ENCODE measurements around the gene MAP3K19.
A peak's percentile ranks its signal among the peaks of the same experiment; 100 is the strongest.

The MAP3K19 gene

GRCh38 chr2:134946073-134946472, 101.2 kb downstream of the MAP3K19 start:
- no peak overlapping the region for H3K4me3 ChIP-seq
- H3K27ac ChIP-seq: no peak overlapping the region

- Histone ChIP-seq H3K4me3 (no peak overlapping the region), H3K27ac (no peak overlapping the region)
Observed at GRCh38 chr2:134944975-134945374, 102.3 kb downstream of the MAP3K19 start.

- Histone ChIP-seq H3K4me3 (no peak overlapping the region), H3K27ac (no peak overlapping the region)
Observed at GRCh38 chr2:134943540-134943939, 103.7 kb downstream of the MAP3K19 start.

GRCh38 chr2:134936691-134937090, 110.6 kb downstream of the MAP3K19 start:
- Histone ChIP-seq H3K27ac (no peak overlapping the region), H3K4me3 (no peak overlapping the region)

- no peak overlapping the region for H3K4me3 ChIP-seq
- H3K27ac ChIP-seq: no peak overlapping the region
Observed at GRCh38 chr2:134934641-134935040, 112.6 kb downstream of the MAP3K19 start.

- Histone ChIP-seq H3K27ac (no peak overlapping the region), H3K4me3 (no peak overlapping the region)
Observed at GRCh38 chr2:134934150-134934549, 113.1 kb downstream of the MAP3K19 start.

- Histone ChIP-seq H3K4me3 (no peak overlapping the region), H3K27ac (no peak overlapping the region)
Observed at GRCh38 chr2:134933732-134934131, 113.5 kb downstream of the MAP3K19 start.

GRCh38 chr2:134932864-134933526, 114.3 kb downstream of the MAP3K19 start:
- no peak overlapping the region for H3K4me3 ChIP-seq

GRCh38 chr2:134927195-134927594, 120.1 kb downstream of the MAP3K19 start:
- H3K27ac ChIP-seq: no peak overlapping the region

More at GRCh38 chr2:134932864-134933526, 114.3 kb downstream of the MAP3K19 start:
- no peak overlapping the region for H3K27ac ChIP-seq

GRCh38 chr2:134926231-134926931, 120.9 kb downstream of the MAP3K19 start:
- H3K4me3 ChIP-seq: no peak overlapping the region
- H3K27ac ChIP-seq: no peak overlapping the region

More at GRCh38 chr2:134927195-134927594, 120.1 kb downstream of the MAP3K19 start:
- no peak overlapping the region for H3K4me3 ChIP-seq

GRCh38 chr2:134924912-134925311, 122.3 kb downstream of the MAP3K19 start:
- no peak overlapping the region for H3K27ac ChIP-seq
- H3K4me3 ChIP-seq: no peak overlapping the region

- peak overlapping the region; percentile 76 to 96 (median 87) for H3K4me3 ChIP-seq
- peak overlapping the region; percentile 88 to 99 (median 98) for H3K27ac ChIP-seq
Observed at GRCh38 chr2:134919341-134920210, 127.7 kb downstream of the MAP3K19 start.

- H3K27ac ChIP-seq: peak within 1 kb of the TSS; percentile 88 to 99 (median 98)
- peak within 1 kb of the TSS; percentile 76 to 96 (median 87) for H3K4me3 ChIP-seq
Observed at GRCh38 chr2:134918526-134919340, 128.5 kb downstream of the MAP3K19 start, which contains the start of gene CCNT2. CCNT2 (plus strand) TSS chr2:134918822; CDS start chr2:134918855, 33 bp downstream.

GRCh38 chr2:134917888-134918525, 129.2 kb downstream of the MAP3K19 start:
- H3K4me3 ChIP-seq: peak overlapping the region; percentile 76 to 96 (median 87)
- H3K27ac ChIP-seq: peak overlapping the region; percentile 88 to 99 (median 98)

GRCh38 chr2:134917360-134917865, 129.8 kb downstream of the MAP3K19 start:
- H3K27ac ChIP-seq: peak overlapping the region; percentile 88 to 99 (median 98)
- peak overlapping the region; percentile 76 to 96 (median 87) for H3K4me3 ChIP-seq

All from skin epidermis (tissue), 12 donors.